Measurements from ENCODE around the gene ZBTB16. TPM values are rescaled to one million over a fixed set of nuclear protein-coding genes. Genes with fewer than 3 reads are reported as not detected.
"Not testable (repeated sequence)": the region's sequence is repeated elsewhere in the genome, so short reads cannot be mapped to it uniquely, and the experiment has no call there.

Gene ZBTB16
- total RNA-seq, 1 donor from 2014 or later: 6.4 TPM

GRCh38 chr11:114044042-114044871 lies 15.3 kb upstream of the ZBTB16 start:
- peak in 1 of 2 donors; percentile 93 for DNase-seq (ENCODE audit: low read depth in 2 of 2)

DNA sequence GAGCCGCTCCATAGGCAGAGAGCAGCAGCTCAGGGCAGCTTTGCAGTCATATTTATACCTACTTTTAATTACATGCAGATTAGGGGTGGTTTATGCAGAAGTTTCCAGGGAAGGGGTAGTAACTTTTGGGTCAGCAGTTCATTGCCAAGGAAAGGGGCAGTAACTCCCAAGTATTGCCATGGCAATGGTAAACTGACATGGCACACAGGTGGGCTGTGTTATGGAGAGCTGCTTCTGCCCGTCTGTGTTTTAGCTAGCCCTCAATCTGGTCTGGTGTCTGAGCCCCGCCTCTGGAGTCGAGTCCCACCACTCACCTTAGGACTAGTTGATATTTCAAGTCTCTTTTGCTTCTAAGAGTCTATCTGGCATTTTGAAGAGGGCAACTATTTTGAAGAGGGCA lies 12.2 kb upstream of the ZBTB16 start:
- no peak for DNase-seq (ENCODE audit: low read depth in 2 of 2)

- no peak for DNase-seq (ENCODE audit: low read depth in 2 of 2)
These were observed 10.5 kb upstream of the ZBTB16 start for GRCh38 chr11:114049050-114049449.

DNA sequence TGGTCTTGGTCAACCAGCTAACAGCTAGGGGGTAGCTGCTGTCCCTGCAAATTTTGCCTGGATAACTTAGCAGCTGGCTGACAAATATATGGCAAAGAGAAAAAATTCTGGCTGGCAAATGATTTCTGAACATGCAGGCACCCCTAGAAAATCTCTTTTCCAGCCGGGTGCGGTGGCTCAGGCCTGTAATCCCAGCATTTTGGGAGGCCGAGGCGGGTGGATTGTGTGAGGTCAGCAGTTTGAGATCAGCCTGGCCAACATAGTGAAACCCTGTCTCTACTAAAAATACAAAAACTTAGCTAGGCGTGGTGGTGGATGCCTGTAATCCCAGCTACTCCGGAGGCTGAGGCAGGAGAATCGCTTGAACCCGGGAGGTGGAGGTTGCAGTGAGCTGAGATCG lies 9.7 kb upstream of the ZBTB16 start:
- not testable (repeated sequence) for DNase-seq (ENCODE audit: low read depth in 2 of 2)

DNA sequence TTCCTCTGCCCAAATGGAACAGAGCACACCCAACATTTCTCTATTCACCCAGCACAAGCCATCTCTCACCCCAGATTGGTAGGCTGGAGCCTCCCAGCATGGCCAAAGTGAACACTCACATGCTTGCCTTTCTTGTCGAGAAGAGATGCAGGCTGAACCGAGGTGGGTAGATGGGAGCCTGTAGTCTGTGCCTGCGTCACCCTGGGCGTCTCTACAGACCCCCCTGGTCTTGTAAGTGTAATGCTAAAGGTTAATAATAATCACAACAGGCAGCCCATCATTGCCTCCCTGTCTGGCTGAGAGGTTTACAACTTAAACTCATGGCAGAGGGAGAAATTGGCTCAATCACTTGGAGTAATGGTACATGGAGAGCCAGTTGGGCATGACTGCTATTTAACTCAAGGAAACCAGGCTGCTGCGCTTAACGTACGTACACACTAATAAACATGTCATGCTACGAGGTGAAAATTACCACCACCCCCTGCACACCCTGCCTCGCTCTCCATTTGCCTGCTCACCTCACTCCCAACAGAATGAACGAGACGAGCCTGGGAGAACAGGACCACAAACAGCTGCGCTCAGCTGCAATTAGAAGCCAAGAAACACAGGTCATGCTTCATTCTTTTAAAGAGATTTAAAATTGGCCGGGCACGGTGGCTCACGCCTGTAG lies 9.1 kb upstream of the ZBTB16 start:
- no peak for DNase-seq (ENCODE audit: low read depth in 2 of 2)

GRCh38 chr11:114051558-114051957 lies 8.0 kb upstream of the ZBTB16 start:
- DNase-seq (ENCODE audit: low read depth in 2 of 2): no peak

GRCh38 chr11:114052160-114052559 lies 7.4 kb upstream of the ZBTB16 start:
- DNase-seq (ENCODE audit: low read depth in 2 of 2): no peak

GRCh38 chr11:114053406-114053805 lies 6.1 kb upstream of the ZBTB16 start:
- no peak for DNase-seq (ENCODE audit: low read depth in 2 of 2)

DNA sequence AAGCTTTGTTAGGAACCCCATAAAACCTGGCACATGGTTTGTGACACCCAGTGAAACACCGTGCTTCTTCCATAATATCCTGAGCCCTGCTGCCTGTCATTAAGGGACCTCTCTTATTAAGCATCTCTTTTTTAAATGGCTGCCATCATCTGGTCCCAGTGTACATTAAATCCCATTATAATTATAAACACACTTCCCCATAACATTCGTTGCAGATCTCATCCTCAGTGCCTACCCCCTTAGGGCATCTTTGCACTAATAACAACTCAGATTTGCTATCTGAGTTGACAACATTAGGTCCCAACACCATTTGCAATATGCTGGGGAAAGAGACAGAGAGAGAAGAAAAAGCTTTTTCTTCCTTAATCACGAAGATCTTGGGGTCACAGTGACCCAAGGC lies 4.7 kb upstream of the ZBTB16 start:
- no peak for DNase-seq (ENCODE audit: low read depth in 2 of 2)

DNA sequence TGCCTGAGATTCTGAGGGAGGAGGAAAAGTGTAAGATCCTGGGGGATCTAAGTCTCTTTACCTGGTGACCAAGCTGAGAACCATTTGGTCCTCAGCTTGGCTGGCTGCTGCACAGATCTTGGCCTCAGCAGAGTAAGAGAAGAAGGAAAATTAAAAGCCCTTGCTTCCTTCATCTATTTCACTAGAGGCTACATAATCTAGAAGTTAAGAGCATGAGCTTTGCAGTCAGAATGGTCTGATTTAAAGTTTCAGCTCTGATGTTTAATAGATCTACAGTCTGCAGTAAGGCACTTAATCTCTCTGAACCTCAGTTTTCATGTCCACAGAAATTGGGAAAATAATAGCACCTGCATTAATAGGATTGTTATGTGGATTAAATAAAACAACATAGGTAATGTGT lies 3.1 kb upstream of the ZBTB16 start:
- DNase-seq (ENCODE audit: low read depth in 2 of 2): no peak

- DNase-seq (ENCODE audit: low read depth in 2 of 2): no peak
These were observed 2.4 kb upstream of the ZBTB16 start for GRCh38 chr11:114057147-114057546.

GRCh38 chr11:114057605-114058004 lies 1.9 kb upstream of the ZBTB16 start:
- no peak for DNase-seq (ENCODE audit: low read depth in 2 of 2)

DNA sequence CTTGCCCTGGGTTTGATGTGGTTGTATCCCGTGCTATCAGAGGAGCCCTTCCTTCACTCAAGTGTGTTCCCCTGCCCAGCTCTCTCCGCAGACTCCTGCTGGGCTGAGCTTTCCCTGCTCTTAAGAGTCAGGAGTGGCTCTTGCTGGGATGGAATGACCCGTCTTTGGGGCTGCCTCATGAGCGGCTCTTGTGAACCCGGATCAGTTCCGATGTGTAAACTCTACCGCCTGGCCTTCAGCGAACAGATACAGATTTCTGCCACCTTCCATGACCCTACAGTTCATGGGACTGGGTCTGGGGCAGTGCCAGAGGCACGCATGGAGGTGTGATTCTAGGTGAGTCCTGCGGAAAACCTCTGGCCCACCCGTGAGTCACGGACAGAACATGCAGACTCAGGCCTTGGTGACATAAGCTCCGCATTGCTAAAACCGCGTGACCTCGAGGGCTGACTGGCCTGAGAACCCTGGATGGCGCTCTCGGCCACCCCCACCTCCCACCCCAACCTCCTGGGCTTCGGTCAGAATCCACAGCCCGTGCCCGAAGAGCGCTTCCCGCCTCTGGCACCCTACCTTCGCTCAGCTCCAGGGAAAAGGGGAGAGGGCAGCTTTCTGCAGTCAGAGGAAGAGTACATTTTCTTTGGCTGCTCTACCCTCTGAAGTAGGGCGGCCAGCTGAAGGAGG lies 1.3 kb upstream of the ZBTB16 start:
- DNase-seq (ENCODE audit: low read depth in 2 of 2): peak in 1 of 2 donors; percentile 62

DNA sequence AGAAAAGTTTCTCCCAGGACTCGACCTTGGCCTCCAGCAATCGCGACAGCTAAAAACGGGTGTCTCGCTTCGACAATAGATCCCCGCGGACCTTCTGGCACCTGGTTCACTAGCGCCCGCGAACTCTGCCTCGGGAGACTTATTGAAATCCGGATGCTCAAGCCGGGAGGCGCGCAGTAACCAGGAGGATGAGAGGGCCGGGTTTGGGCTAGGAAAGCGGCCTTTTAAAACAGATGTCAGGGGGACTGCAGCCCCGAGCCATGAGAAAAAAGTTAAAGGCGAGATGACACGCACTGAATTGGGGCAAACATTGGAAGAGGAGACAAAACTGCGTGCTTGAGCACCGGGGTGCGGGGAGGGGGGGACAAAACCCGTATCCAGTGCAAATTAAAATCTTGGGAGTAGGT lies 637 bp upstream of the ZBTB16 start:
- no peak for DNase-seq (ENCODE audit: low read depth in 2 of 2)

GRCh38 chr11:114059984-114060391 lies 477 bp downstream of the ZBTB16 start:
- DNase-seq (ENCODE audit: low read depth in 2 of 2): peak in 1 of 2 donors; percentile 65

DNA sequence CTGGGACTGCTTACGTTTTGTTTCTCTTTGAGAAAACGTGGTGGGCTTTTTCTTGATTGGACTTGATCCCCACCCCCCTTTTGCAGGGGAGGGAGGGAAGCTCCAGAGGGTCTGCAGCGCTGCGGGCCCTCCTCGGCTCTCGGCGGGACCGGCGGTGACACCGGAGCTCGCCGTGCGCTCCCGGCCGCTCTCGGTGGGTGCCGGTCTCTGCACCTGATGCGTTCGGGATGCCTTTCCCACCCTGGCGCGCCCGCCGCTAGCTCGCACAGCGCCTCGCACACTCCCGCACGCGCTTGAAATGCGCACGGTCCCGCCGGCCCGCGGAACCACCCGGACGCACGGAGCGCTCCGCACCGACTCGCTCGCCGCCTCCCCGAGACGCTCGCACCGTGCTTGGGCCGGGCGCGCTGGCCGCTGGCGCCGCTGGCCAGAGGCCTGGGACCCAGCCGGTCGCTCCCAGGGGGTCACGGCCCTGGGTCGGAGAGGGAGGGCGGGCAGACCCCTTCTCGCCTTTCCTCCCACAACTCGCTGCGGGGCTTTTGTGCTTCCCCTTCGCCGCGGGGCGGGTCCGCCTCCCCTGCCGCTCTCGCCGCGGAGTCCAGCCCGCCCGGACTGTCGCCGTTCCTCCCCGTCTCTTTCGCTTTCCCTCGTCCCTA lies 1.0 kb downstream of the ZBTB16 start:
- DNase-seq (ENCODE audit: low read depth in 2 of 2): peak in 1 of 2 donors; percentile 50

DNA sequence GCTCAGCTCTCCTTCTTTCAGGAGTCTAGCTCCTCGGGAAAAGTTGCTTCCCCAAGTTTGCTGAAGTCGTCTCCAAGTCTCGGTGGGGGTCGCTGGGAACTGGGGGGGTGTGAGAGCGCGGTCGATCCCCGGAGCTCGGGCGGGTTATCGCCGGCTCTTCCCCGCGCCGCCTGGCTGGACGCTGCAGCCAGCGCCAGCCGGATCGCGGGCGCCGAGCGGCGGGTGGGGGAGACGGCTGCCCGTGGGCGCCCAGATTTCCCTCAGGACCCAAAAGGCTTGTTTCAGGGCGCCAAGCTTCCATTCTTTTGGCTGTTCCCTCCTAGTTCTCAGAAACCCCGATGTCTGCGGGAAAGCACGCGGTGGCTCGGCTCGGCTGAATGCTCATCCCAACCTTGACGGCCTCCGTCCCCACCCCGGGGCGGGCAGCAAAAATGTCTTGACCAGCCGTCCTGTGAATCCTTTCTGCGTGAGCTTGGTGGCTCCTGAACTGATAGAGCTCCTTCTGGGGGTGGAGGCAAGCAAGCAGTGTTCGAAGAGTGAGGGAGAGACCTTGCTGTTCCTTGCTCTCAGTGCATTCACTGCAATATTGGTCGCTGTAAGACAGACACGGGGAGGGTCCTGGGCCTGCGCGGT lies 1.7 kb downstream of the ZBTB16 start:
- DNase-seq (ENCODE audit: low read depth in 2 of 2): peak in 1 of 2 donors; percentile 37

- DNase-seq (ENCODE audit: low read depth in 2 of 2): no peak
These were observed 2.2 kb downstream of the ZBTB16 start for GRCh38 chr11:114061681-114062049.

DNA sequence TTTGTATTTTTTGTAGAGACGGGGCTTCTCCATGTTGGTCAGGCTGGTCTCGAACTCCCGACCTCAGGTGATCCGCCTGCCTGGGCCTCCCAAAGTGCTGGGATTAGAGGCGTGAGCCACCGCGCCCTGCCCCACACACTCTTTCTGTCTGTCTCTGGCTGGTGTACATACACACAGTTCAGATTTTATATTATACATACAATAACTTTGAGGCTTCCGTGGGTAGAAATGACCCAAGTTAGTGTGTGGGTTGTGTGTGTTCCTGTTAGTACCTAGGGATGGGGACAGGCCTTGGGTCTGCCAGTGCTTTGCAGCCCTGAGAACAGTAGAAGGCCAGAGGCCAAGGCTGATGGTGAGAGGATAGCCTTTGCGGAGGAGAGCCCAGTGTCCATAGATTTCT lies 2.8 kb downstream of the ZBTB16 start:
- DNase-seq (ENCODE audit: low read depth in 2 of 2): no peak

GRCh38 chr11:114063149-114063828 lies 3.8 kb downstream of the ZBTB16 start:
- DNase-seq (ENCODE audit: low read depth in 2 of 2): no peak

GRCh38 chr11:114063829-114064201 lies 4.3 kb downstream of the ZBTB16 start:
- DNase-seq (ENCODE audit: low read depth in 2 of 2): no peak
